Anterior cingulate cortex (tissue), 58 donors: ENCODE measurements around the gene HNRNPA2B1.
"Not testable (repeated sequence)": the region's sequence is repeated elsewhere in the genome, so short reads cannot be mapped to it uniquely, and the experiment has no call there.

Experiments used
- DNase-seq, 58 donors: peaks; one replicate each; lab custom pipeline; 2025; lab: John Stamatoyannopoulos, UW

Gene HNRNPA2B1

GRCh38 chr7:26151650-26151952, 48.9 kb downstream of the HNRNPA2B1 start:
- DNase-seq: no peak

- DNase-seq: no peak
Measured at GRCh38 chr7:26151096-26151495, 49.5 kb downstream of the HNRNPA2B1 start.

- DNase-seq: no peak
Measured at GRCh38 chr7:26149391-26149977, 51.1 kb downstream of the HNRNPA2B1 start.

- DNase-seq: not testable (repeated sequence)
Measured at GRCh38 chr7:26148307-26148700, 52.2 kb downstream of the HNRNPA2B1 start.

- DNase-seq: not testable (repeated sequence)
Measured at GRCh38 chr7:26147646-26148306, 52.8 kb downstream of the HNRNPA2B1 start.

- DNase-seq: no peak
Measured at GRCh38 chr7:26147030-26147429, 53.5 kb downstream of the HNRNPA2B1 start.

GRCh38 chr7:26145238-26145637, 55.3 kb downstream of the HNRNPA2B1 start:
- no peak for DNase-seq

GRCh38 chr7:26144184-26145080, 56.1 kb downstream of the HNRNPA2B1 start:
- no peak for DNase-seq

- DNase-seq: no peak
Measured at GRCh38 chr7:26143298-26144048, 57.1 kb downstream of the HNRNPA2B1 start.

- DNase-seq: no peak
Measured at GRCh38 chr7:26141077-26141476, 59.5 kb downstream of the HNRNPA2B1 start.

GRCh38 chr7:26140380-26140779, 60.2 kb downstream of the HNRNPA2B1 start:
- DNase-seq: no peak
